ENCODE results near the gene CFAP221.

CFAP221 gene

DNA sequence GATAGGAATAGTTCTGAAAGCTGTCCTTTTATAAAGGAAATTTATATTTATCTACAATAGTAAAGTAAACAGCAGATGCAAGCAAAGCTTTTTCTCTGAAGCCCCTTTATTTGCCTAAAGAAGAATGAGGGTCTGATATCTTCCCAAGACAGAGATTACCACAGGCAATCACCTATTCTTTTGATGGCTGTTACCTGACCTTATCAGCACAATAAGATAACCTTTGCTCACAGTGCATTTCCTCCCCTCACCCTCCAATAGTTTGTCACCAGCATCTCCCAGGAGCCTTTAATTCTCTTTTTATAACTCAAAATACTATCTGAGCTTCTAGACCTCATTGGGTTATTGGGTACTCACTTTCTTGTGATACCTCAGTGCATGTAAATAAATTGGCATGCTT is 6.5 kb upstream of the CFAP221 start:
- DNase-seq = no peak

DNA sequence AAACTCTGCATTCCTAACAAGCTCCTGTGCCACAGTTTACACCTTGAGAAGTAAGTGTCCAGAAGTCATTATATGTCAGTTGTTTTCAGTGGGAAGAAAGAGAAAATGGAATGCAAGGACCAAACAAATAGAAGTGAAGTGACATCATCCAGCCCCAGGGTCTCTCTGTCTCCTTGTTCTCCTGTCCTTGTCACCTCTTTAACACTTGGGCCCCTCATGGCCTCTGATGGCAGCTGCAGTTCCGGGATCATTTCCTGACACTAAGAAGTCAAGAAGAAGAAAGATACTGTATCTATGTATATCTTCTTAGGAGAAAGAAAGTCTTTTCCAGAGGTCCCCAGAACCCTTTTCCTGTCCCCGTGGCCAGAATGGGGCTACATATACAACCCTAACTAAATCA is 2.8 kb upstream of the CFAP221 start:
- DNase-seq = no peak

DNA sequence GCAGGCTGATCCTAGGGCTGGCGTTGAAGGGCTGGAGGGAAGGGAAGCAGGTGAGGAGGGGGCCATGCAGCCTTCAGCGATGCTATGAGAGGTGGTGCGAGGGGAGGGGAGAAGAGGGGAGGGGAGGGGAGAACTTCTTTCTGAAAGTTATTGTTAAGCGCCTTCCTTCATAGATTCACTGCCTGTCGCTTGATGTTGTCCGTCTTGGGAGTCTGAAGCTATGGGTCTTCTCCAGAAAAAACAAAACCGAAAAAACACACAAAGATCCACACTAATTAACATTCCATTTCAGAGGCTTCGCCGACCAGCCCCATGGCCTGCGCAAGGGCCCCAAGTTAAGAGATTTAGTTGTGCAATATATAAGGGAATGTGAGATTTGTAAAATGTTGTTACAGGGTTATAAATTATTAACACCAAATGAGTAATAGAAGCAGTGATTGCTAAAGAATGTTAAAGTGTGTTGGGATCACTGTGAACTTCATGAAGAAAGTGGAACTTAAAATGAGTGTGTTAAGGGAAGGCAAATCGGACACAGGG is 758 bp downstream of the CFAP221 start:
- no peak for DNase-seq

DNA sequence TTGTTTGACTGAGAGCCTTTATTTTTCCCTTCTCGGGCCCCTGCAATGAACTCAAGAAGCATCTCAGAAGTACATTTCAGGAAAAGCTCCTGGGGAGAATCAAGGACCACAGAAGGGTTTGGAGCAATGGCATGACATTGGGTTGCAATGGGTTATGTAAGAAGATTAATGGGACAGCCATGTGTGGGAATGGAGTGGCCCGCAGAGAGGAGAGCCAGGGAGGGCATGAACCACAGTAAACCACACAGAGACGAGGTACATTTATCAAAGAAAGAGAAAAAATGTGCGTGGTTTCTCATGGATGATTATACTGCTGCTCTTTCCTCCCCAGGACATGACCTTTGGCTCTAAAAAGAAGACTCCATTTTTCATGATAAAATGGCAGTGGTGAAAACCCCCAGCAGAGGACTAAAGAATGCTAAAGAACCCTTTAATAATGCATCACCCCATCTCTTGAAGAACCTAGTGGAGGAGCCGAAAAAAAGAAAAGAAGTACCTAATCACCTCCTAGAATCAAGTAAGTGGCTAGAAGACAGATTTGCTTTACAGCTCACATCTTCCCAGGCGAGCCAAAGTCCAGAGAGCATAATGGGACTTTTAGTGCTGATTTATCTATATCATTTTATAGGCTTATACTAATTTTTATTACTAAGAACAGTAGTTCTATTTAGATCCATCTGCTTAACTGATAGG is 1.7 kb downstream of the CFAP221 start:
- DNase-seq = no peak

DNA sequence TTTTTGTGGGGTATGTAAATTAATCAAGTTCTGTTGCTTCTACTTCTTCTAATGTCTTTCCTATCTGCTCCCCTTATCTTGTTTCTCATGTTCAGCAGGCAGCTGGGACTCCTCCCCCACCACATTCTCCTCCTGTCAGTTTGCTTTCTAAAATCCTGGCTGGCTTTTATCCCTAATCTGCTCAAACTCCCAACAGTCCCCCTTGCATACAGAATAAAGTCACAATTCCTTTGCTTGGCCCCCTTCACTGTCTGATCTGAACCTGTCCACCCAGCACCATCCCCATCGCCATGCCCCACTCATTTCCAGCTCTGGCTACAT is 2.2 kb downstream of the CFAP221 start:
- no peak for DNase-seq

DNA sequence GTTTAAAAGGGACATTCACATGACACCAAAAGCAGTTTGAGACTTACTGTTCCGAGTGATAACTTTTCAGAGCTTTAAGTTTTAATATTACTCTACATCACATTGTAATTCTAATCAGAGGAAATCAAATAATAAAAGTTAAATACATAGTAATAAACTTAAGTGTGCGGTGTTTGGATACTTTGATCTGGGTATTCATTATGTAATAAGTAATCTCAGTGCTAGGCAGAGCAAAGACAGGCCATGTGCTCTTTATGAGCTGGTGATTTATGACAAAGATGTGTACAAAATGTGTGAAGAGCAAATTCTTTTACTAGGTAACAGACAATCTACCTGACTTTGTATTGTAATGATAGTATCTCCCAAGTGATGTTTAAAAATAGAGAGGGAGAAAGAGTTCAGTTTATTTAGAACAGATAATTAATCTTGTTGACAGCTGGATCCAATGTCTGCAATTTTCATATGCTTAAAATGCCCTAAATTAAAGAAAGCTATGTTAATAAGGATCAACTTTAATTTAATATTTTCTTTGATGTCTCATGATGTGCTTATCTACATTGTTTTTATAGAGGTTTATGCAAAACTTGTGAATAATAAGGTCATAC is 4.4 kb downstream of the CFAP221 start:
- DNase-seq = no peak

DNA sequence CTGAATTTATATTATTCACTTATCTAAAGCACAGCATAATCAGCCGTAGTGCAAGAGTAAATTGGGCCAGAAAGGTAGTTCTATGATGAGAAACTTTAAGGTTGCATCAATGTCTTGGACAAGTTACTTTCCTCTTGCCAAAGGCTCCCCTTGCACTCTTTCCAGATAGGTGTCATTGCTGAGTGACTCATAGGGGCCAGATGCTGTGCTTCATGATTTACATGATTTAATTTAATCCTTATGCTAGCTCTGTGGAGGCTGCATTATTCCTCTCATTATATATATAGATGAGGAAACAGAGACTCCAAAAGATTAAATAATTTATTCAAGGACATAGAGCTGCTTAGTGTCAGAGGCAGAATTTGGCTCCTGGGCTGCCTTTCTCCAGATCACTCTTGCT is 5.0 kb downstream of the CFAP221 start:
- no peak for DNase-seq

DNA sequence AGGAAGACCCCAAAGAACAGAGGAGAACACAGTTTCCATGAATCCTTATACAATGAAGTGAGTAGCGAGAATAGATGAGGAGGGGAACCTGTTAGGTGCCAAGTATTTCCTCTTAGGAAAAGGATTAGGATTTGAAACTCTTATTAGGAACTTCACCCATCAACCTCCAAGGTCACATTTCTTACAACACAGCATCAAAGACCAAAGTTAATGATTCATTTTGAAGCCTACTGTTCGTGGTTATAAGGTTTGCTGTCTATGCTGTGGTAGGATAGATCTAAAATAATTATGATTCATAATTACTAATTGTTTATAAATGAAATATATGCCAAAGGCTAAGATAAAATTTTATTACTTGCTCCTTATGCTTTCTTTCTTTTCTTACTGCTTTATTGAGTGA is 6.1 kb downstream of the CFAP221 start:
- no peak for DNase-seq

DNA sequence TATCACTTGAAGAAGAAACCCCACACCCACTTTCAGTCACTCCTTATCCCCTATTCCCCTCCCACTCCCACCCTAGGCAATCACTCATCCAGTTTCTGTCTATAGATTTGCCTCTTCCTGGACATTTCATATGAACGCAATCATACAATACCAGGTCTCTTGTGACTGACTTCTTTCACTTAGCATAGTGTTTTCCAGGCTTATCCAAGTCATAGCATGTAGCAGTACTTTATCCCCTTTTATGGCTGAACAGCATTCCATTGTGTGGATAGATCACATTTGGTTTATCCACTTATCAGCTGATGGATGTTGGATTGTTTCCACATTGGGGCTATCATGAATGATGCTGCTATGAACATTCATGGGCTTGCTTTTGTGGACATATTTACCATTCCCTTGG is 6.6 kb downstream of the CFAP221 start:
- no peak for DNase-seq

DNA sequence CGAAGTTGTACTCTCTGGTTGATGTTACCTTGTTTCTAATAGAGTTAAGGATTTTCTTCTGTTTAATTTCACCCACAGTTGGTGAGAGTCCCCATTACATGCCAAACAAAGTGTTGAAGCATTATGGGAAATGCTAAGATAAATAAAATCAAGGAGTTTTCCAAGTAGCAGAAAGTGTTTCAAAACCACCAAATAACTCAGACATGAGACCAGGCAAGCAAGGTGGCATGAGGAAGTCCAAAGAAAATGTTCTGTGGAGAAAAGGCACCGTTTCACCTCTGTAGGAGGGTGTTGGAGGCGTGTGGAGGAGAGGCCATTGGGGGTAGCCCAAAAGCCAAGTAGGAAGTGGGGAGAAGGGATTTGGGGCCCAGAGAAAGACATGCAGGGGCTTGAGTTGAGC is 8.7 kb downstream of the CFAP221 start:
- DNase-seq = no peak

DNA sequence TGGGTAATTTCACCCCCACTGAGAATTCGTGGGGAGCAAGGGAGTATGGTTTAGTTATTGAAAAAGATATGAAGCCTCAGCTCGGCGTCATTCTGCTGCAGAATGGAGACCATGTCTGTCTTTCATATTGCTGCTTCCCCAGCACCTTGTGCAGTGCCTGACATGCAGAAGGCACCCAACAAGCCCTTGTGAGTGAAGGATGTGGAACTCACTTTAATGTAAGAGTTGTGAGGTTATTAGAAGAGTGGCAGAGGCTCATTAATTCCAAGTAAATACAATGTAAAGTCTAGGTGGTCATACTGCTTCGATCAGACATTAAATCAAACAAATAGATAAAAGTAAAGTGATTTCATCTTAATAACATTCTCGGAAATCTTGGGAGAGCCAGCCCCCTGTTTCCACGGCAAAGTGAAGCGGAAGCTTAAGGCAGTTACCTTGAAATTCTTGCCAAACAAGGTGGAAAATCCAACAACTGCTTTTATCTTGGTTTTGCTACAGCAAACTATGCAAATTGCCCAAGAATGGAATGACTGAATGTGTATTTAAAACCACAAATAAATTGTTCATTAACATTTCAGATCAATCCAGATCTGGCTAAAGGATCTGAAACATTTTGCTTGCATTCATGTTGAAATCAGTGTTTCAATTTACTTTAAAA is 9.6 kb downstream of the CFAP221 start:
- no peak for DNase-seq

DNA sequence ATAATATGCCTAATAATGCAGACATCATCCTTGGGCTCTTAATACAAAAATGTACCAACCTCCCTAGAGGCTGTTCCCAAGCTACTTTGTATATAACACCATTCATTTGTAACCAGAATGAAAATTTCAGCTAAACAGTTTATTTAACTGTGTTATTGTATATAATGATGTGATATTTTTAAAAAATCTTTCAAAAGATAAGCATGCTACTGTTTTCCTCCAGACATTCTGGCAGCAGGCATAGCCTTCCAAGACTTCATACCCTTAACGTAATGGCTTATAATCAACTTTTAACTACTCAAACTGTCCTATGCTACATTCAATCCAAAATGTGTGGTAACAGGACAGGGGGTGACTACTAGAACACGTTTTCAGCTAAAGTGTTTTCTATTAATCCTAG is 21.2 kb downstream of the CFAP221 start:
- DNase-seq = no peak

DNA sequence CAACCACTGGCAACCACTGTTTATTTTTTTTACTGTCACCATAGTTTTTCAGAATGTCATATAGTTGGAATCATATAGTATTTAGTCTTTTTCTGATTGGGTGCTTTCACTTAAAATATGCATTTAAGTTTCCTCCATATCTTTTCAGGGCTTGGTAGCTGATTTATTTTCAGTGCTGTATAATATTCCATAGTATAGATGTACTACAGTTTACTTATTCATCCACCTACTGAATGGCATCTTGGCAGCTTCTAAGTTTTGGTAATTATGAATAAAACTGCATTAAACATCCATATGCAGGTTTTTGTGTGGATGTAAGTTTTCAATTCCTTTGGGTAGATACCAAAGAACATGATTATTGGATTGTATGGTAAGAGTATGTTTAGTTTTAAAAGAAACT is 23.0 kb downstream of the CFAP221 start:
- no peak for DNase-seq

DNA sequence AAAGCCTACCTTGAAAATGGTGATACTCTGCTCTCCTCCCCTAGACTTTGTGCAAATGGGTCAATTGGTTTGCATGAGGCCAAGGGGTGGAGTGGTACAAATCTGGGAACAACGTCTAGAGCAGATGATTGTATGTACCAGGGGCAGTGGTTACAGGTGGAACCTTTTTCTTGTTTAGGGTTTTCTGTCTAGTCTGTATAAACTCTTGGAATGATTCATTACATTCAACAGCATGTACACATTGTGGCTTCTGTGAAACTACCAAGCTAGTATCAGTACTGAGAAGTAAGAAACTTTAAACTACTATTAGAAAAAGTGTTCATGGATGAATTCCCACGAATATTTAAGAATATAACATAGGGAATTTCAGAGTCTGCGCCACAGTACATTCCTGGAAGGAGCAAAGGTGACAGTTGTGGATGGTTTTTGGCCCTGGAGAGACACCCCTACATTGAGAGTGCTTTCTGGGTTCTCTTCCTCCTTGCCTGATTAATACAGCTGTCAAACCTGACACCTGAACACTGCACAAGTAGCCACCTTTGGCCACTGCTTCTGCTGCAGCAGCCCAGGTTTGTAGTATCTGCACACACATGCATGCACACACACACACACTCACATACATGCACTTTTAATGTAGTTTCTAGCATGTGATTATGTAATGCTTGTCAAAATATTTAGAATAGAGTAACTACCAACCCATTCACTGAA is 30.0 kb downstream of the CFAP221 start:
- DNase-seq = no peak

DNA sequence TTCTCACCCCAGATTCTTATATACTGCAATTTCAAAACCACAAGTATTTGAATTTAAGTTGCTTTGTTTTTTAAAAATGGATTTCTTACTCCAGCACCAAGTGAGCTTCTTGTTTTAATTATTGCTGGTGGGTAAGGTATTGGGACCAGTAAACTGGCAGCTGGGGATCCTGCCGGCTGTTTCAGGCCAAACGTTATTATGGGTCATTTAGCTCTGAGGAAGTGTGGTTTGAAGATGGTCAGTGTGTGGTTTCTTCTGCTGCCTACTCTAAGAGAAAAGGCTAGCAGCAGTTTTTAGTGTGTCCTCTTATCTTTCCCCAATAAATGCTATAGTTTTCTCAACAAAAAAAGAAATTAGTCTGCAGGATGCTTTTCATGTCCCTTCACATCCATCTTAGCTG is 30.6 kb downstream of the CFAP221 start:
- DNase-seq = no peak

DNA sequence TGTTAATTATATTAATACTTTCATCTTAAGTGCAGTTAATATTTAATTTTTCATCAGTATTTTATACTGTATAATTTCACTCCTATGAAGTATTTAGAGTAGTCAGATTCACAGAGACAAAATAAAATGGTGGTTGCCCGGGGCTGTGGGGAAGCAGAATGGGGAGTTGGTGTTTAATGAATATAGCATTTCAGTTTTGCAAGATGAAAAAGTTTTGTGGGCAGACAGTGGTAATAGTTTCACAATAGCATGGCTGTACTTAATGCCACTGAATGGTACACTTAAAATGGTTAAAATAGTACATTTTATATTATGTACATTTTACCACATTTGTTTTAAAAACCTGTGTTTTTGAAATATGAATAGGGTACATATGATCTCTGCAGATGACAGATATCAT is 31.2 kb downstream of the CFAP221 start:
- DNase-seq = no peak

DNA sequence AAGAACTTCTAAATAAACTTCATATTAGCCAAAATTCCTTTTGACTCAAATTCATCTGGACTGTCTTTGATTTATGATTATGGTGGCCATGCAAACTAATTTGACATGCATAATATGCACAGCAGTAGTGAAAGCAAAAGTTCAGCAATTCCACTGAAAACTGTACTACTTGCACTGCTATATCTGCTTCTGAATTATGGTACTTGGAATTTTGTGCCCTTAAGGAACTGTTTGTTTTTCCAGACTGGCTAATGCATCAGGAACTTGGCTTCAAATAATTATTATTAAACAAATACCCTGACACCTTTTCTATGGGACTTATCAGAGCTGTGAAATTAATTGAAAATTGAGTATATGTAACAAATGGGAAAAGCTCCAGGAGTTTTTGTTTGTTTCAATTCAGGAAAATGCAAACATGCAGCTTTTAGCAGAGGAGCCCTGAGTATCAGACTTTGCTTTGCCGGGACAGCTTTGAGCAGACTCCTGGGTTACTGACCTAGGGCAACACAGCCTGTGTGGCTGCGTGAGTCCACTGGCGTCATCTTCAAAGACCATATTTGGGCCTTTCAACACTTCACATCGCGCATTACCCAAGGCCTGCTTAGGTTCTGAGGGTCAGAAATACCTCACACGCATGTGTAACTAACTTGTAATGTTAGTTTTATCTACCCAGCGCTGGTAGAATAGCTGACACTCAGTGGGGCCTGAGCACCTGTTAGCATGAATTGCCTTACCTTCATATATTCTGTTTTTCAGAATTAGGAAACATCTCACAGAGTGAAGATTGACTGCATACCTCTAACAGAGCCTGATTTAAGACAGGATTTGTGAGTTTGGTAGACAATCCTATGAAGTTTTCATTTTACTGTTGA is 35.4 kb downstream of the CFAP221 start:
- no peak for DNase-seq

DNA sequence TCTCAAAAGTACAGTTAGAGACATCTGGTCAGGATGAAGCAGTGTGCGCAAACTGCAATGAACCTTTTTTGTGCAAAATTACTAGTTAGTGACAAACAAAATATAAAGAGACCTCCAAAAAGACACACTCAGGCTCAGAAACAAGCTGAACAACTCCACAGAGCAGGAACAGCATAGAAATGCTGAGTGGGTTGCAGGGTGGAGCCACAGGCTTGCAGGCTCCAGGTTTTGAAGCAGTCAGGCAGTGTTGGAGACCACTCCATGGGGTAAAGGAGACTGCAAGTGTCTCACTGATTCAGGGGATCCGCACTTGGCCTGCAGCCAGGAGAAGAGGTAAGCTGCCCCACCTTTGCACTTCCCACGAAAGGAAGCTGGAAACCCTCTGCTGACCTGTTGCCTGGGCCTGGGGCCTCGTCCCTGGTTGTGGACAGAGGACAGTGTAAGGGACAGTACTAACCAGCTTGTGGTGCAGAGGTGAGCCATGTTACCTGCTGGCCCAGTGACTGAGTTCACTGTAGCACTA is 36.4 kb downstream of the CFAP221 start:
- DNase-seq = no peak

DNA sequence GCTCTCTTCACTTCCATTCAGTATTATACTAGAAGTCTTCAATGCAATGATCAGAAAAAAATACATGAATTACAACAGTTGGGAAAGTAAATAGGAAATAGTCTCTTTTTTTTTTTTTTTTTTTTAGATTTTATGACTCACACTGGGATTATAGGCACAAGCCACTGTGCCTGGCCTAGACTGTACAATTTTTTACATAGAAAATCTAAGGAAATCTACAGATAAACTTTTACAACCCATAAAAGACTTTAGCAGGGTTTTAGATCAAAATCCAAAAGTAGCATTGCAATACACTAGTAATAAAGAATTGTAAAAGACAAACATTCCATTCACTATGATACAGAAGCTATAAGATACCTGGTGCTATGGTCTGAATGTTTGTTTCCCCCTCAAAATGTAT is 39.0 kb downstream of the CFAP221 start:
- no peak for DNase-seq

DNA sequence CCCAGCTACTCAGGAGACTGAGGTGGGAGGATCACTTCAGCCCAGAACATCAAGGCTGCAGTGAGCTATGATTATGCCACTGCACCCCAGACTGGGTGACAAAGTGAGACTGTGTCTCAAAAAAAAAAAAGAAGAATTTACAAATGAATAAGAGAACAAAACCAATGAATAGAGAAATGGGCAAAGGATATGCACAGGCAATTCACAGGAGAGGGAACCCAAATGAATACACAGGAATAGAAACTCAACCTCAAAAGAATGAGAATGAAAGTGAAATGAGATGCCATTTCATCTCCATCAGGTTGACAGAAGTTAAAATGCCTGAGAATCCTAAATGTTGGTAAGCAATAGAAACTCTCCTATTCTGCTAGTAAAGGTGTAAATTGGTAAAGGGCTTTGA is 40.2 kb downstream of the CFAP221 start:
- no peak for DNase-seq

DNA sequence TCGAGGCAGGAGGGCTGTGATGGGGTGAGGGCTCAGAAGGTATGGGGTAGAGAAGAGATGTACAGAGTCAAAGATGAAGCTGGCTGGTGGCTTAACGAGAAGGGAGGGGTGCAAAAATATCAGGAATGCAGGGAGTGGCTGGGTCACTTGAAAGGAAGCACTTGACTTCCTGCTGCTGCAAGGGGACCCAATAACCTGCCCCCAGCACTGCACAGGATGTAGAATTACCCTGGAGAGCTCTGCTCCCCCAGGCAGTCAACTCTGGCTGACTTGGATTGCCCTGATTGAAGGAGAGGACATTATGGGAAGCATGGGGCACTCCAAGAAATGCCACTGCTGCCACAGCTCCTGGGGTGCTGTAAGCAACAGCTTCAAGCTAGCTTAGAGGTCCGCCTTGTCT is 41.8 kb downstream of the CFAP221 start:
- no peak for DNase-seq

DNA sequence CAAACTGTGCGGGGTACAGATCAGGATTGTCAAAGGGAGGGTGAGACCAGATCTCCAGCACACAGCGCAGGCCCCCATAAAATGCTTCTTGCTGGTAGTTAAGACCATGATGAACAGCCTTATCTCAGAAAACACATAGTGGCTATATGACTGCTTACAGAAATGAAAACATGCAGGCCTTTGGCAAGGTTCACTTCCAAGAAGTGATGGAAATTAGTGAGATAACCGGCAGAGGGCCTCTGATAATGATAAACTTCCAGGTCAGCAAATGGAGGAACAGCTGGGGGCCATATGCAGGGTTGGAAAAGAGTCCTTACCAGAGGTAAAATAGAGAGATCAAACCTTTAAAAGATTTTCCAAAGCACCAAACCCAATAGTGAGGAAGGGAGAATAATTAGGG is 46.6 kb downstream of the CFAP221 start:
- DNase-seq = no peak

DNA sequence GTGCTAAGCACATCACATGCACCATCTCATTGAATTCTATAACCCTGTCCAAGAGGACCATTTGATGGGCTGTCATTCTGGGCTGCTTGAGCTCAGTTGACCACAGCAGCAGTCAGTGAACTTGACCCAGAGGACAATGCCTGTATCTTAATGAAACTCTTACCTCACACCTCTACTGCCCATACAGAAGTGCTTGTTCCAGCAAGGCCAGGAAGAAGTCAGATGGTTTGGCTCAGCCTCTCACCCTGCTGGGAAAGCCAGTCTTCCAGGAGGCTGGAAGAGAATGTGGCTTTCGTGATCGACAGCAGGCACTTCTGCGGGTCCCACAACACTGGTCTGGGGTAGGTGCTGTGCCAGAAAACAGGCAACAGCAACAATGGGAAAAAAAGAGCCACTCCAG is 47.3 kb downstream of the CFAP221 start:
- no peak for DNase-seq
